Gastroesophageal sphincter (tissue), 3 donors: ENCODE data around the gene NOL3.

Experiments
- EP300 ChIP-seq: sonication (generic); formaldehyde crosslinking; IDR thresholded peaks from one replicate; pipeline ENCODE4 v1.6.1; 2017; ENCODE audit warnings: antibody characterized with exemption, mild to moderate bottlenecking
- POLR2AphosphoS5 ChIP-seq: sonication (generic); formaldehyde crosslinking; IDR thresholded peaks from one replicate; pipeline ENCODE4 v1.6.1; 2017; ENCODE audit warnings: antibody characterized with exemption
- TF ChIP-seq, protein P1 (sequence below), 4 experiments: fragments of 200-600 bp in 2 of 4; fragments of 450-650 bp in 2 of 4; sonication (generic) in 1 of 4; IDR thresholded peaks; one replicate each; pipeline ENCODE4 v1.5.1; 2017 to 2019; ENCODE audit warnings: antibody characterized with exemption in 4 of 4, mild to moderate bottlenecking in 2 of 4, moderate library complexity in 2 of 4

GRCh38 chr16:67165121-67166078, 4.9 kb upstream of the NOL3 start:
- TF ChIP-seq EP300 (no peak), POLR2AphosphoS5 (no peak)
- TF ChIP-seq, protein P1, sequence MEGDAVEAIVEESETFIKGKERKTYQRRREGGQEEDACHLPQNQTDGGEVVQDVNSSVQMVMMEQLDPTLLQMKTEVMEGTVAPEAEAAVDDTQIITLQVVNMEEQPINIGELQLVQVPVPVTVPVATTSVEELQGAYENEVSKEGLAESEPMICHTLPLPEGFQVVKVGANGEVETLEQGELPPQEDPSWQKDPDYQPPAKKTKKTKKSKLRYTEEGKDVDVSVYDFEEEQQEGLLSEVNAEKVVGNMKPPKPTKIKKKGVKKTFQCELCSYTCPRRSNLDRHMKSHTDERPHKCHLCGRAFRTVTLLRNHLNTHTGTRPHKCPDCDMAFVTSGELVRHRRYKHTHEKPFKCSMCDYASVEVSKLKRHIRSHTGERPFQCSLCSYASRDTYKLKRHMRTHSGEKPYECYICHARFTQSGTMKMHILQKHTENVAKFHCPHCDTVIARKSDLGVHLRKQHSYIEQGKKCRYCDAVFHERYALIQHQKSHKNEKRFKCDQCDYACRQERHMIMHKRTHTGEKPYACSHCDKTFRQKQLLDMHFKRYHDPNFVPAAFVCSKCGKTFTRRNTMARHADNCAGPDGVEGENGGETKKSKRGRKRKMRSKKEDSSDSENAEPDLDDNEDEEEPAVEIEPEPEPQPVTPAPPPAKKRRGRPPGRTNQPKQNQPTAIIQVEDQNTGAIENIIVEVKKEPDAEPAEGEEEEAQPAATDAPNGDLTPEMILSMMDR (IDR thresholded peaks at IDR 0.05) = no peak
